GM06990 (cell line): ENCODE data around the gene RASA3.

Experiments
- DNase-seq: peaks from one replicate; pipeline ENCODE4 v3.0.0-alpha.2; 2011; ENCODE audit not compliant: insufficient read length; ENCODE audit errors: extremely low read depth
- H3K27me3 ChIP-seq: replicated peaks from 2 replicates; pipeline ENCODE4 v1.6.0; 2011; ENCODE audit warnings: low read length; ENCODE audit not compliant: control insufficient read depth, insufficient read depth
- H3K36me3 ChIP-seq: 2 replicates; pipeline ENCODE4 v1.5.1; 2011; ENCODE audit warnings: low read length; ENCODE audit not compliant: control insufficient read depth, insufficient read depth
- H3K4me3 ChIP-seq: replicated peaks from 2 replicates; pipeline ENCODE4 v1.5.1; 2011; ENCODE audit warnings: low read depth, mild to moderate bottlenecking, control low read depth, low read length
- CTCF ChIP-seq: IDR thresholded peaks from 2 replicates; pipeline ENCODE4 v1.5.1; 2011; ENCODE audit warnings: low read length, control low read depth, mild to moderate bottlenecking, inconsistent platforms; ENCODE audit not compliant: insufficient read depth, poor library complexity, severe bottlenecking

The RASA3 gene

DNA sequence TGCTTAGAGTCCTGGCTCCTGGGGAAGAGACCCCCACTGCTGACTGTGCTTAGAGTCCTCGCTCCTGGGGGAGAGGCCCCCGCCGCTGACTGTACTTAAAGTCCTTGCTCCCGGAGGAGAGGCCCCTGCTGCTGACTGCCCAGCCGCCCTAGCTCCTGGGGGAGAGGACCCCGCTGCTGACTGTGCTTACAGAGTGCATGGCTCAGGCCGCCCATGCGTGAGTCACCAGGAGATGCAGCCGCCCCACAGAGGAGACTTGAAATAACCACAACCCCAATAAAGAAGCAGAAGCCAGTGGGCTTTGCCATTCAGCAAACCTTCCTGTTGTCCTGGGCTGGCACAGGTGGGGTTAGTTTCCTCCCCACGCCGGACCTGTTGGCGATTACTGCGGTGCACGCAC, 79.4 kb downstream of the RASA3 start:
- no peak overlapping the region for H3K4me3 ChIP-seq
- TF ChIP-seq CTCF: no peak
- H3K27me3 ChIP-seq: no peaks in the 10 kb centered on the region
- no peak for DNase-seq
- peaks cover 20% of the 10 kb centered on the region for H3K36me3 ChIP-seq

GRCh38 chr13:114050536-114051450, 81.6 kb downstream of the RASA3 start:
- no peak for DNase-seq
- no peak for TF ChIP-seq CTCF
- Histone ChIP-seq H3K4me3 (no peak overlapping the region), H3K27me3 (no peaks in the 10 kb centered on the region), H3K36me3 (peaks cover 17% of the 10 kb centered on the region)

DNA sequence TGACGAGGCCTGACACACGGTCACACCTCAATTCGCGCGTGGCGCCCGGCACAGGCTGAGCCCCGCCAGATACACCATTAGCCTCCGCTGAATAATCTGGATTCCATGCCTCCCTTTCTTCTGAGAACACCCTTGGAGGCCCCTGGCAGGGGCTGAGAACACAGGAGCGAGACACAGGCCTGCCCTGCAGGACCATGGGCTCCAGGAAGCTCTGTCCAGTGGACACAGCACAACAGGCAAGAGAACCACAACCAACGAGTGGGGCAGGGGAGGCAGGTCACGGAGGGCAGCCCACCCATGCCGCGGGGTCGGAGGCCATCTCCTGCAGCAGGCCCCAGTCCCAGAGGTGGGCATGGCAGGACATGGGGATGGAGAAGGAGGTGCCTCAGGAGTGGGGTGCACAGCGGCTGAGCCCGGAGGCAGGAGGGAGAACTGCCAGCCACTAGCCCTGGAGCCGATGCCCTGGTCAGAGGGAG, 82.8 kb downstream of the RASA3 start:
- Histone ChIP-seq H3K36me3 (peaks cover 6% of the 10 kb centered on the region), H3K4me3 (no peak overlapping the region), H3K27me3 (no peaks in the 10 kb centered on the region)
- no peak for TF ChIP-seq CTCF
- DNase-seq: no peak

DNA sequence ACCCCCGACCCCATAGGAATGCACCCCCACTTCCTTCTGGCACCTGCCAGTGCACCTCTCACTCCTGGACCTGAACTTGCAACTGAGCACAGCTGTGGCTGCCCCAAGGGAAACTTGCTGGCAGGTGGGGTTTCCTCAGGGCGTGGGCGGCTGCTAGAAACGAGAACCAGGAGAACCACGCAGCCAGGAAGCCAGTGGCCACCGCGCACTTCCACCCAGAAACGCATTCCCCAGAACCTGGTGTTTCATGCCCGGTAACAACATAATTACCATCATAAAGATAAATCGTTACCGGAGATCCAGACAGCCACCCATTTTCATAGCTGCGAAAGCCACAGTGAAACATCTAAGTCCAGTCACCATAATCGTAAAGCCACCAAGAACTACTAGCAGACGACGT, 83.4 kb downstream of the RASA3 start:
- peaks cover 5% of the 10 kb centered on the region for H3K36me3 ChIP-seq
- no peak for TF ChIP-seq CTCF
- no peaks in the 10 kb centered on the region for H3K27me3 ChIP-seq
- peak; percentile 78 for DNase-seq
- H3K4me3 ChIP-seq: no peak overlapping the region; the same call in 1 of the 2 replicates

DNA sequence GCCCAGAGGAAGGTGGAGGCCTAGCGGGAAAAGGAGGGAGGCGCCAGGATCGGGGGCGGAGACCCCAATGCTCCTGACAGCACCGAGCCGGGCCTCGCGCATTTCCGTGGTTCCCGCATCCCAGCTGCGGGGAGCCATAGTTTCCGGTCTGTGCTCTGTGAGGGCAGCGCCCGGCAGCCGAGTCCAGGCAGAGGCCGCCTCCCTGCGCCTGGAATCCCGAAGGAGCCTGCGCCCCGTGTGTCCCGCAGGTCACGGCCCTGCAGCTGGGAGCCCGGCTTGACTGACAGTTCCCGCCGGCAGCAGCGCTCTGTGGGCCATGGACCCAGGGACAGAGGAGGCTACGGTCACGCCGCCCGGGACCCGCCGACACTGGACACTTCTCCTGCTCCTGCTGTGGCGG, 84.0 kb downstream of the RASA3 start:
- Histone ChIP-seq H3K27me3 (no peaks in the 10 kb centered on the region), H3K4me3 (peak overlapping the region; percentile 17; the same call in 1 of the 2 replicates), H3K36me3 (peaks cover 5% of the 10 kb centered on the region)
- no peak for DNase-seq
- TF ChIP-seq CTCF: no peak
